GM23248 (cell line): ENCODE data around the gene HSPA1B.

Source experiments
- EZH2 ChIP-seq: fragments of 200-600 bp; sonication (generic); IDR thresholded peaks from 2 replicates; pipeline ENCODE4 v1.6.1; 2018; ENCODE audit warnings: antibody characterized with exemption, mild to moderate bottlenecking; ENCODE audit not compliant: insufficient read depth, poor library complexity, severe bottlenecking
- EZH2phosphoT487 ChIP-seq: fragments of 200-600 bp; sonication (generic); IDR thresholded peaks from 2 replicates; pipeline ENCODE4 v1.6.1; 2018; ENCODE audit warnings: antibody characterized with exemption, moderate library complexity, mild to moderate bottlenecking, low read depth; ENCODE audit not compliant: insufficient read depth

- TF ChIP-seq EZH2phosphoT487, result no peak
- no peak for TF ChIP-seq EZH2
Observed at GRCh38 chr6:31831350-31832215, 4.0 kb downstream of the HSPA1B start.
